ENCODE data around the gene OPTC.

DNA sequence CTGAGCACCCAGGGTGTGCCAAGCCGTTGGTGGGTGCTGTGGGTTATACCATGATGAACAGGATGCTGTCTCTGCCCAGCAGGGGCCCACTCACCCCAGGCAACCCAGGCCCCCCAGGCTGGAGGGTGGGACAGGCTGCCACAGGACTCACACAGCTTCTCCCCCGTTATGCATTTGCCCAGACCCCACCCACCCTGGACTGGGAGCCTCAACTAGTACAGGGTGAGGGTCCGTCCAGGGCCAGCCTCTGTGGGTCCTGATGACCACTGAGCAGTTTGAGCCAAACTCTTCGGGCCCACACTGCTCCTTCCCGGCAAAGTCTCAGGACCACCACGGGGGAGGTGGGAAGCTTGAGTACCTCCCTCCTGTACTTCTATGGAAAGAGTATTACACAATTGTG lies 22.1 kb upstream of the OPTC start:
- no peak for TF ChIP-seq MAX (IDR thresholded peaks at IDR 0.05)
- TF ChIP-seq CREB1 (IDR thresholded peaks at IDR 0.05; ENCODE audit: low read depth) = no peak
- TF ChIP-seq, protein P1, sequence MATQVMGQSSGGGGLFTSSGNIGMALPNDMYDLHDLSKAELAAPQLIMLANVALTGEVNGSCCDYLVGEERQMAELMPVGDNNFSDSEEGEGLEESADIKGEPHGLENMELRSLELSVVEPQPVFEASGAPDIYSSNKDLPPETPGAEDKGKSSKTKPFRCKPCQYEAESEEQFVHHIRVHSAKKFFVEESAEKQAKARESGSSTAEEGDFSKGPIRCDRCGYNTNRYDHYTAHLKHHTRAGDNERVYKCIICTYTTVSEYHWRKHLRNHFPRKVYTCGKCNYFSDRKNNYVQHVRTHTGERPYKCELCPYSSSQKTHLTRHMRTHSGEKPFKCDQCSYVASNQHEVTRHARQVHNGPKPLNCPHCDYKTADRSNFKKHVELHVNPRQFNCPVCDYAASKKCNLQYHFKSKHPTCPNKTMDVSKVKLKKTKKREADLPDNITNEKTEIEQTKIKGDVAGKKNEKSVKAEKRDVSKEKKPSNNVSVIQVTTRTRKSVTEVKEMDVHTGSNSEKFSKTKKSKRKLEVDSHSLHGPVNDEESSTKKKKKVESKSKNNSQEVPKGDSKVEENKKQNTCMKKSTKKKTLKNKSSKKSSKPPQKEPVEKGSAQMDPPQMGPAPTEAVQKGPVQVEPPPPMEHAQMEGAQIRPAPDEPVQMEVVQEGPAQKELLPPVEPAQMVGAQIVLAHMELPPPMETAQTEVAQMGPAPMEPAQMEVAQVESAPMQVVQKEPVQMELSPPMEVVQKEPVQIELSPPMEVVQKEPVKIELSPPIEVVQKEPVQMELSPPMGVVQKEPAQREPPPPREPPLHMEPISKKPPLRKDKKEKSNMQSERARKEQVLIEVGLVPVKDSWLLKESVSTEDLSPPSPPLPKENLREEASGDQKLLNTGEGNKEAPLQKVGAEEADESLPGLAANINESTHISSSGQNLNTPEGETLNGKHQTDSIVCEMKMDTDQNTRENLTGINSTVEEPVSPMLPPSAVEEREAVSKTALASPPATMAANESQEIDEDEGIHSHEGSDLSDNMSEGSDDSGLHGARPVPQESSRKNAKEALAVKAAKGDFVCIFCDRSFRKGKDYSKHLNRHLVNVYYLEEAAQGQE (IDR thresholded peaks at IDR 0.05; ENCODE audit: low read depth) = no peak
- TF ChIP-seq TCF12 (IDR thresholded peaks at IDR 0.05; ENCODE audit: low read depth) = no peak
- TF ChIP-seq RAD21 (IDR thresholded peaks at IDR 0.05; ENCODE audit: low read depth) = no peak
- no peak for TF ChIP-seq EP300 (IDR thresholded peaks at IDR 0.05; ENCODE audit: borderline replicate concordance)
- TF ChIP-seq YY1 (IDR thresholded peaks at IDR 0.05; ENCODE audit: low read depth) = no peak
- TF ChIP-seq TAF1 (IDR thresholded peaks at IDR 0.05; ENCODE audit: low read depth) = no peak
- no peak for TF ChIP-seq TEAD4 (IDR thresholded peaks at IDR 0.05)
- no peak for TF ChIP-seq NFIC (IDR thresholded peaks at IDR 0.05)
- TF ChIP-seq FOXM1 (IDR thresholded peaks at IDR 0.05; ENCODE audit: borderline replicate concordance, low read depth) = no peak
- no peak for TF ChIP-seq USF1 (IDR thresholded peaks at IDR 0.05)
